B cell (primary cell): ENCODE data around the gene ATAT1. TPM values are rescaled to one million over a fixed set of nuclear protein-coding genes. Genes with fewer than 3 reads are reported as not detected.
"Not testable (repeated sequence)": the region's sequence is repeated elsewhere in the genome, so short reads cannot be mapped to it uniquely, and the experiment has no call there.

Experiments used
- ATAC-seq: fragments of 200-7000 bp; cut with Tn5 transposase; one replicate; pipeline ENCODE4 v1.10.0; 2021; ENCODE audit warnings: low read depth, mild to moderate bottlenecking, moderate number of reproducible peaks, moderate library complexity
- CTCF ChIA-PET: fragments of 350-600 bp; sonication (Branson Sonifier 250); formaldehyde crosslinking; loops from one replicate; lab custom pipeline; 2021; ENCODE audit warnings: antibody characterized with exemption, inconsistent platforms; lab: Charles Lee
- POLR2A ChIA-PET: fragments of 350-600 bp; sonication (Branson Sonifier 250); formaldehyde crosslinking; loops from one replicate; lab custom pipeline; 2021; ENCODE audit warnings: antibody characterized with exemption; lab: Charles Lee
- DNase-seq: peaks from one replicate; pipeline ENCODE4 v3.0.0; 2013
- H2AFZ ChIP-seq: 2 replicates; pipeline ENCODE4 v1.6.1; 2012; ENCODE audit warnings: mild to moderate bottlenecking, low read depth, low read length; ENCODE audit not compliant: insufficient read depth, poor library complexity, severe bottlenecking
- H3K27ac ChIP-seq, 2 donors: 1 replicate in 1 of 2; 2 replicates in 1 of 2; pipeline ENCODE4 v1.5.1; 2012 to 2013; ENCODE audit warnings: low read length in 2 of 2, mild to moderate bottlenecking in 2 of 2, moderate library complexity in 1 of 2
- H3K27me3 ChIP-seq, 4 experiments: fragments of 200-600 bp in 1 of 4; sonication (generic) in 1 of 4; replicated peaks in 1 of 4; 1 replicate in 2 of 4; 2 replicates in 2 of 4; pipeline versions ENCODE4 v1.6.1 to v1.7.0; 2013 to 2016; ENCODE audit warnings: low read length in 3 of 4, mild to moderate bottlenecking in 2 of 4, mixed read lengths in 1 of 4, moderate library complexity in 1 of 4; ENCODE audit not compliant: insufficient read depth in 4 of 4, control insufficient read depth in 3 of 4; ENCODE audit errors: control extremely low read depth in 1 of 4
- H3K36me3 ChIP-seq, 2 experiments: replicated peaks in 1 of 2; 1 replicate in 1 of 2; 2 replicates in 1 of 2; pipeline versions ENCODE4 v1.6.1 to v1.7.1; 2013; ENCODE audit warnings: low read length in 1 of 2; ENCODE audit not compliant: insufficient read depth in 2 of 2, control insufficient read depth in 1 of 2; ENCODE audit errors: control extremely low read depth in 1 of 2, extremely low read depth in 1 of 2
- H3K4me1 ChIP-seq, 2 donors: fragments of 200-600 bp in 1 of 2; sonication (generic) in 1 of 2; 1 replicate in 1 of 2; 2 replicates in 1 of 2; pipeline versions ENCODE4 v1.5.1 to v1.6.1; 2013 to 2017; ENCODE audit warnings: low read length in 2 of 2; ENCODE audit not compliant: control insufficient read depth in 2 of 2, insufficient read depth in 2 of 2
- H3K4me2 ChIP-seq: replicated peaks from 2 replicates; pipeline ENCODE3; 2012; ENCODE audit warnings: mild to moderate bottlenecking, low read depth, low read length; ENCODE audit not compliant: poor library complexity, severe bottlenecking
- H3K4me3 ChIP-seq, 5 experiments: fragments of 200-600 bp in 1 of 5; sonication (generic) in 1 of 5; 1 replicate in 3 of 5; 2 replicates in 2 of 5; pipeline versions ENCODE4 v1.5.1 to v1.7.0; 2011 to 2016; ENCODE audit warnings: low read length in 4 of 5, mild to moderate bottlenecking in 4 of 5, low read depth in 2 of 5, control low read depth in 1 of 5, moderate library complexity in 1 of 5; ENCODE audit not compliant: insufficient read depth in 1 of 5; ENCODE audit errors: control extremely low read depth in 1 of 5, extremely low read depth in 1 of 5
- H3K79me2 ChIP-seq: fragments of 200-600 bp; sonication (generic); one replicate; pipeline ENCODE4 v1.6.0; 2016; ENCODE audit warnings: low read length; ENCODE audit not compliant: control insufficient read depth, insufficient read depth
- H3K9ac ChIP-seq: fragments of 200-600 bp; sonication (generic); 2 replicates; pipeline ENCODE4 v1.6.1; 2017; ENCODE audit warnings: mild to moderate bottlenecking, low read length, moderate library complexity
- H3K9me3 ChIP-seq, 3 donors: one replicate each; pipeline versions ENCODE4 v1.6.1 to v1.7.1; 2013; ENCODE audit warnings: low read length in 2 of 3; ENCODE audit not compliant: control insufficient read depth in 2 of 3, insufficient read depth in 1 of 3; ENCODE audit errors: control extremely low read depth in 1 of 3
- H4K20me1 ChIP-seq: 2 replicates; pipeline ENCODE4 v1.6.0; 2012; ENCODE audit warnings: mild to moderate bottlenecking, low read length; ENCODE audit not compliant: insufficient read depth, control insufficient read depth, poor library complexity, severe bottlenecking
- H3K27ac Mint-ChIP-seq: one replicate; pipeline ENCODE4 v1.8.0; 2021; ENCODE audit warnings: mixed read lengths
- H3K27me3 Mint-ChIP-seq: one replicate; pipeline ENCODE4 v1.8.0; 2021; ENCODE audit warnings: mixed read lengths
- H3K4me1 Mint-ChIP-seq: one replicate; pipeline ENCODE4 v1.8.0; 2021; ENCODE audit warnings: mixed read lengths
- H3K4me3 Mint-ChIP-seq: one replicate; pipeline ENCODE4 v1.8.0; 2021; ENCODE audit warnings: mixed read lengths
- H3K9me3 Mint-ChIP-seq: one replicate; pipeline ENCODE4 v1.8.0; 2022; ENCODE audit warnings: mixed read lengths; ENCODE audit not compliant: insufficient read depth
- CTCF ChIP-seq: fragments of 200-600 bp; IDR thresholded peaks from one replicate; pipeline ENCODE4 v1.8.0; 2022; ENCODE audit warnings: antibody characterized with exemption, mild to moderate bottlenecking
- EZH2 ChIP-seq: IDR thresholded peaks from 2 replicates; pipeline ENCODE4 v1.6.1; 2012; ENCODE audit warnings: borderline replicate concordance, low read depth, mild to moderate bottlenecking, moderate library complexity, low read length; ENCODE audit not compliant: insufficient read depth, poor library complexity, severe bottlenecking
- WGBS: methylation state at CpG from one replicate; pipeline ENCODE4 v1.1.5; 2013; ENCODE audit warnings: missing lambda C conversion rate; ENCODE audit not compliant: insufficient coverage; 5-methylcytosine and 5-hydroxymethylcytosine counted together
- intact Hi-C: fragments of 100-400 bp; cut with micrococcal nuclease; formaldehyde crosslinking; loops from one replicate; pipeline ENCODE4 v1.10.0; 2022
- polyA plus RNA-seq: library from polyadenylated mRNA; depleted of rRNA; stranded (reverse); fragments of >200 nt; gene quantifications from 2 replicates; pipeline ENCODE4 v1.2.3, GENCODE V29; 2012
- total RNA-seq, 2 donors: library from RNA; stranded (reverse); fragments of 120-200 nt in 1 of 2; gene quantifications; 1 replicate in 1 of 2; 2 replicates in 1 of 2; pipeline versions ENCODE4 v1.2.3 to v1.2.4, GENCODE V29; 2013 to 2022

The ATAT1 gene
- total and polyA plus RNA-seq, 2 donors (not counting 1 experiment from before 2014, with no cell fraction given): 15.7 to 21.5 TPM

GRCh38 chr6:30657454-30657853 is 30.8 kb downstream of the ATAT1 start:
- Histone ChIP-seq H3K36me3 (peaks cover 14 to 86% of the 10 kb centered on the region in 2 experiments), H3K4me1 (no peaks in the 10 kb centered on the region), H3K27ac (no peak overlapping the region), H4K20me1 (no peaks in the 10 kb centered on the region), H2AFZ (no peak overlapping the region), H3K4me3 (no peak overlapping the region), H3K9ac (no peak overlapping the region), H3K79me2 (peaks cover 5% of the 10 kb centered on the region), H3K4me2 (no peak overlapping the region), H3K9me3 (no peaks in the 10 kb centered on the region), H3K27me3 (no peaks in the 10 kb centered on the region)
- Mint-ChIP-seq H3K27me3 (no peaks in the 10 kb centered on the region), H3K9me3 (no peaks in the 10 kb centered on the region), H3K4me1 (no peaks in the 10 kb centered on the region), H3K4me3 (no peak overlapping the region), H3K27ac (no peak overlapping the region)
- CTCF ChIA-PET: no interaction called here
- no peak for ATAC-seq
- TF ChIP-seq CTCF: no peak
- no peak for TF ChIP-seq EZH2
- intact Hi-C loops: no loop called here
- POLR2A ChIA-PET: no interaction called here
- DNase-seq: no peak

- H3K27me3 Mint-ChIP-seq, DNase-seq, ATAC-seq, H3K9me3 ChIP-seq, H3K4me2 ChIP-seq, H3K79me2 ChIP-seq, H3K9me3 Mint-ChIP-seq, H3K9ac ChIP-seq, H3K4me1 ChIP-seq, intact Hi-C loops, H3K27me3 ChIP-seq, H2AFZ ChIP-seq, H3K4me3 ChIP-seq, H3K4me1 Mint-ChIP-seq, H3K27ac ChIP-seq, CTCF ChIA-PET, POLR2A ChIA-PET, H4K20me1 ChIP-seq, H3K4me3 Mint-ChIP-seq, H3K27ac Mint-ChIP-seq: not testable (repeated sequence)
- peaks cover 16 to 86% of the 10 kb centered on the region in 2 experiments for H3K36me3 ChIP-seq
- 94% methylated on average over 3 of the region's 5 CpGs for WGBS
Observed at GRCh38 chr6:30657922-30658321, 31.2 kb downstream of the ATAT1 start.
